HG03103 (cell line): ENCODE measurements around the gene DTX2.
"Not testable (repeated sequence)": the region's sequence is repeated elsewhere in the genome, so short reads cannot be mapped to it uniquely, and the experiment has no call there.

Experiments
- ATAC-seq: cut with Tn5 transposase; IDR thresholded peaks from one replicate; pipeline ENCODE4 v1.9.1; 2021; ENCODE audit warnings: low read depth; ENCODE audit not compliant: unreplicated experiment

DTX2 gene

DNA sequence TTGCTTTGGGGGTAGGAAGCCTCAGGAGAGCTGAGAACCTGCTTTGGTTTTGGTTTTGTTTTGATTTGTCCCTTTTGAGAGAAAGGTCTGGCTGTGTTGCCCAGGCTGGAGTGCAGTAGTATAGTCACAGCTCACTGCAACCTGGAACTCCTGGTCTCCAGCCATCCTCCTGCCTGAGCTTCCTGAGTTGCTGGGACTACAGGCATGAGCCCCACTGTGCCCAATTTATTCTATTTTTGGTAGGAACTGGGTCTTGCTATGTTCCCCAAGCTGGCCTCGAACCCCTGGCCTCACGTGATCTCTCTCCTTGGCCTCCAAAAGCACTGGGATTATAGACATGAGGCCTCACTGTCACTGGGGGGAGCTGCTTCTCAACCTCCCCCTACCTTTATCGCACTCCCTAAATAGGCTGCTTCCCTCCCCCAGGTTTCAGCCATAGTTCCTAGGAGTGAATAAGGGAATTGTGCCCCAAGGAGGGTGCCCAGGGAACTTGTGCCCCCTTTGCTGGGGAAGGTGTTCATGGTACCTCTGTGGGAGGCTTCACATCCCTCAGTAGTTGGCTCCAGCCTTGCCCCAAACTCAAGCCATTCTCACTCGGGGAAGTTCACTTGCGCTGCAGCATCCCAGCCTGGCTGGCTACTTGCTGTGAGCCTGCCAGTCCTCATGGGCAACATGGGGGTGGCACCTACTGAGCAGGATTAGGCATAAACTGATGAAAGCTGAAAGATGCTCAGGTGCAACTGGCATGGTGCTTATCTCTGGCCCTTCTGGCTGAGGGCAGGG lies 18.7 kb upstream of the DTX2 start:
- not testable (repeated sequence) for ATAC-seq

DNA sequence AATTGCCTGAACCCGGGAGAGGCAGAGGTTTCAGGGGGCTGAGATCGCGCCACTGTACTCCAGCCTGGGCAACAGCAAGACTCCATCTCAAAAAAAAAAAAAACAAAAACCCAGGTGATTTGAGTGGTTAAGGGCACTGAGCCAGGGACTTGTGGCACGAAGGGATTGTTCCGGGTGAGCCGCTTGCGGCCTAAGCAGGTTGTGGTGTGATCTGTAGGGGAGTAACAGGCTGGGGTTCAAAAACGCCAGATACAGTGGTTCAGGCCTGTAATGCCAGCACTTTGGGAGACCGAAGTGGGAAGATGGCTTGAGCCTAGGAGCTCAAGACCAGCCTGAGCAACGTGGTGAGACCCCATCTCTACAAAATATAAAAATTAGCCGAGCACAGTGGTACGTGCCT lies 17.7 kb upstream of the DTX2 start:
- not testable (repeated sequence) for ATAC-seq

DNA sequence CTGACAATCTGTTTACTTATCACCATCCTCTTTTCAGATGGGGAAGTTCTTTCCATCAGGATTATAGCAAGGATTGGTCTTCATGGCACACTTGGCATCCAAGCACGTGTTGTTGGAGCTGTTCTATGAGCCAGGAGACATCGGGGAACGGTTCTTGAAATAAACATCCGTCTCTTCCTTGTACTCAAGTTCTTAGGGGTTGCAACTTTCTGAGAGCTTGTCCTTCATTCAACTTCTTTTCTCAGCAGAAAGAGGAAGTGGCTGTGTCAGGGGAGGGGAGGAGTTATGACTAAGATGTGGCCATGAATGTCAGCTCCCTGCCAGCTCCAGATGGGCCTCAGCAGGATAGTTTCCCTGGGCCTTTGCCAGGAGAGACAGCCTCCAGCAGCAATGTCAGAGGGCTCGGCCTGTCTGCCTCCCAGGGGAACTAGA lies 15.9 kb upstream of the DTX2 start:
- ATAC-seq, result peak; percentile 80

DNA sequence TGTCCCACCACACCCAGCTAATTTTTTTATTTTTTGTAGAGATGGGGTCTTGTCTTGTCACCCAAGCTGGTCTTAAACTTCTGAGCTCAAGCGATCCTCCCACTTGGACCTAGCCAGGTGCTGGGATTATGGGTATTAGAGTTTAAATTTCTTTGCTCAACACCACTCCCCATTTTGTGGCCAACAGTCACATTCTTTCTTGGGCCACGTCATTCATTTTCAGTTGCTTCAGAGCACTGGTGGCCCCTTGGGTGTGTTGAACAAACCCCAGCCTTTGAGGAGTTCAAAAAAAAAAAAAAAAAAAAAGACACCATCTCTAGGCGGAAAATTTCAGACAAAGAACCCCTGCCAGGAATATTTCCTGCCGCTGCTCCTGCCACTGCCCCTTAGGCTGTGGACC lies 4.5 kb upstream of the DTX2 start:
- not testable (repeated sequence) for ATAC-seq

DNA sequence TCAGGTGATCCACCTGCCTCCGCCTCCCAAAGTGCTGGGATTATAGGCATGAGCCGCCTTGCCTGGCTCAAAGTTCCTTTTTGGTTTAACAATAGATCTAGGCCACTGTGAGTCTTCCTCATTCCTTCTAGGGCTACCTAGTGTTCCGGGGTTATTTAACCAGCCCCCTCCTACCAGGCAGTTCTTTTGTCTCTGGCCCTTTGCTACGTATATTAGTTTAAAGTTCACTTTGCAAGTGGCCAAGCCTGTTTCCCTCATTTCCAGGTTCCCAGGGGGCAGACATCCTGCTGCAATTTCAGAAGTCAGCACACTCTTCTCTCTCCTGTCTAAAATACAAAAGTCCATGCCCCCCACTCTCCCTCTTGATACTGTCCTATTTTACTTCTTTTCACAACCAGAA lies 3.0 kb upstream of the DTX2 start:
- ATAC-seq, result not testable (repeated sequence)

DNA sequence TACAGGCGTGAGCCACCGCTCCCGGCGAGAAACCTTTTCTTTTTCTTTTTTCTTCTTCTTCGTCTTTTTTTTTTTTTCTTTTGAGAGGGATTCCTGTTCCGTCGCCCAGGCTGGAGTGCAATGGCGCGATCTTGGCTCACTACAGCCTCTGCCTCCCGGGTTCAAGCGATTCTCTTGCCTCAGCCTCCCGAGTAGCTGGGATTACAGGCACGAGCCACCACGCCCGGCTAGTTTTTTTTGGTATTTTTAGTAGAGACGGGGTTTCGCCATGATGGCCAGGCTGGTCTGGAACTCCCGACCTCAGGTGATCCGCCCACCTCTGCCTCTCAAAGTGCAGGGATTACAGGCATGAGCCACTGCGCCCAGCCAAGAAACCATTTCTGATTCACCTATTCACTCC lies 742 bp upstream of the DTX2 start:
- ATAC-seq, result not testable (repeated sequence)

DNA sequence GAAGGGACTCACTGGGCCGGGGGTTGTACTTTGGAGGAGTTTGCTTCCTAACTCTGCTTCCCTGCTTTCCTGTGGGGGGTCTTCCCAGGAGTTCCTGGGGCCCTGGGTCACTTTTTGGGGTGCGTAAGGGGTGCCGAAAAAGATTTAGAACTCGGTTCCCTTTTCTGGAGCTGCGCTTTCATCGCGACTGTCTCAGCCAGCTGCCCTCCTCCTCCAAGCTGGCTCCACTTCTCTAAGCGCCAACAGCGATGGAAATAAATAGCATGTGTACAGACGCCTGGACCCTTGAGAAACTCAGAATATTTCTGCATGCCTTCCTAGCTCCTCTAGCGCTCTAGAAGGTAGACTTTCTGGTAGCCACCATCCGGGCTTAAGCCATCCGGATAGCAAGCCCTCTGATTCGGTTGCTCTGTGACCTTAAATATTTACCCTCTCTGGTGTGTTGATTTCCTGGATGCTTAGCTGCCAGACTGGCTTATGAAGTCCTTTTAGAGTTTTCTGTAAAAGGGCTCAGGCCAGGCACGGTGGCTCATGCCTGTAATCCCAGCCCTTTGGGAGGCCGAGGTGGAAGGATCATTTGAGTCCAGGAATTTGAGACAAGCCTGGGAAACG lies 868 bp downstream of the DTX2 start:
- not testable (repeated sequence) for ATAC-seq

DNA sequence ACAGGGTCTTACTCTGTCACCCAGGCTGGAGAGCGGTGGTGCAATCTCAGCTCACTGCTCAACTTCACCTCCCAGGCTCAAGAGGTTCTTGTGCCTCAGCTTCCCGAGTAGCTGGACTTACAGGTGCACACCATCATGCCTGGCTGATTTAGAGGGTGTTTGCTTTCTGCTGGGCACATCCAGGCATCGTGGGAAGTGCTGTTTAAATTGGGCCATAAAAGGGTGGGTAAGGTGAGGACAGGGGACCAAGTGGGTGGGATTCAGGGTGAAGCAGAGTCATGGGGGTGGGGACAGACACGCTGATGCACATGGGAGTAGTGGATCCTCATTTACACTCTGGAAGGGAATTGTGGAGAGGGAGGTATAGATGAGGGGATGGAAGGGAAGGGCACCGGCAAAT lies 3.5 kb downstream of the DTX2 start:
- ATAC-seq, result not testable (repeated sequence)

DNA sequence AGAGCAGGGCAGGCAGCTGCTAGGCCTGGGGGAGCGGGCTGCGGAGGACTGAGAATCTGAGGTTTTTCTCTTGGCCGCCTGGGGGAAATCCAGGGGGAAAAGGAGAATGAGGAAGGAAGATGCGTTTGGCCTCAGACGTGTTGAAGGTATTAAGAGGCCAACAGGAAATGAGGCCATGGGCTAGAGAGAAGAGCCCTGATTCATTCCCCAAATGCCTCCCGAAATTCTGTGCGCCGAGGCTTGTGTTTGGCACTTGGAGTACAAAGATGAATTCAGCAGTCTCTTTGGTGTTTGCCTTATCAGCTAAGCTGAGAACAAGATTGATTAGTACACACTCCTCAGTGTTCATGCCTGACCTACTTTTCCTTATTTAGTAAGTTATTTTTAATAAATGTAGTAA lies 4.4 kb downstream of the DTX2 start:
- ATAC-seq, result not testable (repeated sequence)

DNA sequence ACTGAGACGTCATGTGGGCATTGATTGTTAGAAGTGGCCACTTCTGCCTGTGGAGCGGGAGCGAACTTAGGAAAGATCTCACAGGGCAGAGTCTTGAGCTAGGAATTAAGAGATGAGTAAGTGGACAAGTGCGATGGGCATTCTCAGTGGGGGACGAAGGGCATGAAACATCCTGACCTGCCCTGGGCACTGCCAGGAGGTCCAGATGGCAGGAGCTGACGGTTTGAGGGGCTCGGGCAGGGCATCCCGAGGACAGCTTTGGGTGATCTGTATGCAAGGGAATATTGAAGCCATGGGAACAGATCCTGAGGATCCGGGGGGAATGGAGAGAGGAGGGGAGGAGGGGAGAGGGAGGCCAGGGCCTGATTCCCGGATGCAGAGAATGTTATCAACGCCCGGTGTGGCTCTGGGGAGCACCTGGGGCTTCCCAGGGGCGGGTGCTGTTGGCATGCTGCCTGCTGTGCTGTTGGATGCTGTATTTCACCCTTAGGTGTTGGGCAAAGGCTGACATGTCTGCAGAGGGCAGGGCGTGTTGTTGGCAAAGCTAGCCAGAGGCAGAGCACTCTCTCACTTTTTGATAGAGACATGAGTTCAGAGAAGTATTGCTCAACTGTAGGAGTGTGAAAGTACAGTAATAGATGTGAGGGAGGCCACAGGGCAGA lies 6.4 kb downstream of the DTX2 start:
- ATAC-seq, result not testable (repeated sequence)

DNA sequence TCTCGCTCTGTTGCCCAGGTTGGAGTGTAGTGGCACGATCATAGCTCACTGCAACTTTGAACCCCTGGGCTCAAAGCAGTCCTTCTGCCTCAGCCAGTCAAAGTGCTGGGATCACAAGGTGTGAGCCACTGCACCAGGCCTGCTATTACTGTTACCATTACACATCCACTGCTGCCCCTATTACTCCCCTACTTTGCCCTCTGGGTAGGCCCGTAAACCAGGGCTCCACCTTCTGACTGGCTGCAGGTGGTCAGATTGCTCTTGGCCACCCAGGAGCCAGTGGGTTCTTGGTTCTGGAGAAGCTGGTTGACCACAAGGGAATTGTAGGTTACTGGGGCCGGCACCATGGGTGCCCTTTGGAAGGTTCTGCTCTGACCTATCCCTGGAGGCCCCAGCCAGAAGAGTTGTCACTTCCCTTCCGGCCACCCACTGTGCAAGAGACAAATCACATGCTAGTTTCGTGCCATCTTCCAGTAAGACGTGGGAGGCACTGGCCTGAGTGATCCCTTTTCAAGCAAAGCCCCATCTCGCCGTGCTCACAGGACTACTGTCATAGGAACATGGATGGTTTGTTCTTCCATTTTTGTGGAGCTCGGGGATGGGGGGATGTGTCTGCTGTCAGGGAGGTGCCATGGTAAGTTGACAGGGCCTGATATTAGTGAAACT lies 10.2 kb downstream of the DTX2 start:
- ATAC-seq, result not testable (repeated sequence)

DNA sequence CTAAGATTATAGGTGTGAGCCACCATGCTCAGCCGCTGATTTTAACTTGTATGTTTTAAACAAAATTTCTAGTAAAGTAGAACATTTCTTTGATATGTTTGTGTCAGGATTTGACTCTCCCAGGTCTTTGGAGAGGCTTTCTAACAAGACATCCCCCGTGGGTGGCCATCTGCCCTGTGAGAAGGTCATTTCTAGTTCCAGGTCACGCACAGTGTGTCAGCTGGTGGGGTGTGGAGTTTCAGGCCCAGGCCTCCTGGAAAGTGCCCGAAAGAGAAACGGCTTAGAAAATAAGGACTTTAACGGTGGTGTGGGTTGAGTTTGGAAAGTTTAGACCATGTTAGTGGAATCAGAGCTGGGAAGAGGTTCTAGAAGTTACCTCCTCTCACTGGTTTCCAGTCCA lies 11.6 kb downstream of the DTX2 start:
- ATAC-seq, result not testable (repeated sequence)

DNA sequence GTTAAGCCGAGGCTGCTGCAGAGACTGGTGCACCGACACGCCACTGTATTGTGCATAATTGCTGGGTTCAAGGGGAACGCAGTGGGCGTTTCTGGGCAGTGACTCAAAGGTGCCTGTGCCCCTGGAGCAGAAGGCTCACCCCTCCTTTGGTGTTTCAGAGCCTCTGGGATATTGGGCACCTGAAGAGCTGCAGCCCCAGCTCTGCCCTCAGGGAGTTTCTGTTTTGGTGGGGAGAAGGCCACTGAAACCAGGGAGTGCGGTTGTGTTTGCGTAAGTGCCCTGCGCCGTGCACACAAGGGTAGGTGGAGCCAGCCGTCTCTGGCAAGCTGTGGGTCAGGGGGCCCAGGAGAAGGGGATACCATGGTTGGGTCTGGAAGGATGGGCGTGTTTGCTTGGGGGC lies 14.8 kb downstream of the DTX2 start:
- not testable (repeated sequence) for ATAC-seq

DNA sequence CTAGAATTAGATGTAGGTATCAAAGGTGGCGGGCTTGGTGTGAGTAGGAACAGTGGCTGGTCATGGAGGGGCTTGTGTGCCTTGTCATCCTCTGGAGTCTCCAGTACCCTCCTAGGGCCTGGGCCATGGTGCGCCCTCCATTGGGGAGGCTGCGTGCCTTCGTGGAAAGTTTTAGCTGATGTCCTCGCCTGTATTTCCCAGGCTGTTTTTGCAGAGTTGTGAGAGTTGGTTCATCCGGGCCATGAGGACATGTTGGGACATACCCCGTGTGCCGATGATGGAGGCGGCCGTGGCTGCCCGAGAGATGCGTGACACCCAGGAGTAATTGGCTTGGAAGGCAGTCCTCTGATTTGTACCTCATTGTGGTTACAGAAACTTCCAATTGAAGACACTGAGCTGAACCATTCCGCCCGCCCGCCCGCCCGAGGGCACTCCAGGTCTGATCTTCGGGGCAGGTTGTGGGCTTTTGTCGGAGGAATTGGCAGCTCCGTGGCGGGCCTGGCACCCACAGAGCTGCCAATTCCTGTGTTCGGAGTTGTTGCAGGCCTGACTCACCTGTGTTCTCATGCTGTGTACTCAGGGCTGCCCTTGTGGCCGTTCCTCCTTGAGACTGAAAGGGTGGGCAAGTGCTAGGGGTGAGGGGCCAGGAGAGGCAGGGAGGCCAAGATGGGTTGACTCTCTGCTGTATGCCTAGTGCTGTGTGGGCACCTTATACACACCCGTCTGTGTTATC lies 15.4 kb downstream of the DTX2 start:
- not testable (repeated sequence) for ATAC-seq

DNA sequence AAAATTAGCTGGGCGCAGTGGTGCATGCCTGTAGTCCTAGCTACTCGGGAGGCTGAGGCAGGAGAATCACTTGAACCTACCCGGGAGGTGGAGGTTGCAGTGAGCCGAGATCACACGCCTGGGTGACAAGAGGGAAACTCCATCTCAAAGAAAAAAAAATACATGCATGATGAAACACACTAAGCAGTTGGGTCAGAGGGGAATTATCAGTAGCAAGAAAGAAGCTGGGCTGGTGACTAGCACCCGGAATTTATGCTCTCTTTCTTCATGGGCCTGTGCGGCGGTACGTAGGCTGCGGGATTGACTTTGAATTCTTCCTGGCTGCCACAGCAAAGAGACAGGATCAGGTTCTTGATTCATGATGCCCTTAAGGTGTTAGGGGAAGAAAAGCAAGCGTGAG lies 18.1 kb downstream of the DTX2 start:
- ATAC-seq, result not testable (repeated sequence)

DNA sequence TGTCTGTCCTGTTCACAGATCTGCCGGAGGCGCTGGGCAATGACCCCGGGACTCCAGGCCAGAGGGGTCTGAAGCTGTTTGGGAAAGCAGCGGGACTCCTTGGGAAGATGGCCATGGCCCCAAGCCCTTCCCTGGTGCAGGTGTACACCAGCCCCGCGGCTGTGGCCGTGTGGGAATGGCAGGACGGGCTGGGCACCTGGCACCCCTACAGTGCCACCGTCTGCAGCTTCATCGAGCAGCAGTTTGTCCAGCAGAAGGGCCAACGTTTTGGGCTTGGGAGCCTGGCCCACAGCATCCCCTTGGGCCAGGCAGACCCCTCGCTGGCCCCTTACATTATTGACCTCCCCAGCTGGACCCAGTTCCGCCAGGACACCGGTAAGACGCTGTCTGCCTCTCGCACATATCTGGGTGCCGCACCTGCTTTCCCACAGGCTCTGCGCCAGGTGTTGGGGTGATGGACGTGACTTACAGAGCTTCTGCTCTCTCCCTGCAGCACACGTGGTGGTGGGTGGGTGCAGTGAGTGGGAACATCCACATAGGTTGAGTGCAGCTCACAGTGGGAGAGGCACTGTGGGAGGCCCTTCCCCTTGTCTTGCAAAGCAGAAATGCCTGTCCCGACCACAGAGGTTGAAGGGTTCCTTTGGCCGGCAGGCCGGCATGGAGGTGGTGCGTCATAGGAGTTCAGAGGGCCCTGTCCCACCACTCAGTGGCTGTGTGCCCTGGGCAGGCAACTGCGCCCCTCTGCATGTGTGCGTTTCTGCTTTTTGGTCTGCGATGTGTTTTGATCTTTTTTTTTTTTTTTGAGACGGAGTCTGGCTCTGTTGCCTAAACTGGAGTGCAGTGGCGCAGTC lies 19.1 kb downstream of the DTX2 start:
- ATAC-seq, result not testable (repeated sequence)

DNA sequence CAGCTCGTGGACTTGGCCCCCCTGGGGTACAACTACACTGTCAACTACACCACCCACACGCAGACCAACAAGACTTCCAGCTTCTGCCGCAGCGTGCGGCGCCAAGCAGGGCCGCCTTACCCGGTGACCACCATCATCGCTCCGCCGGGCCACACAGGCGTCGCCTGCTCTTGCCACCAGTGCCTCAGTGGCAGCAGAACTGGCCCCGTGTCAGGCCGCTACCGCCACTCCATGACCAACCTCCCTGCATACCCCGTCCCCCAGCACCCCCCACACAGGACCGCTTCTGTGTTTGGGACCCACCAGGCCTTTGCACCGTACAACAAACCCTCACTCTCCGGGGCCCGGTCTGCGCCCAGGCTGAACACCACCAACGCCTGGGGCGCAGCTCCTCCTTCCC lies 21.2 kb downstream of the DTX2 start:
- ATAC-seq, result not testable (repeated sequence)

DNA sequence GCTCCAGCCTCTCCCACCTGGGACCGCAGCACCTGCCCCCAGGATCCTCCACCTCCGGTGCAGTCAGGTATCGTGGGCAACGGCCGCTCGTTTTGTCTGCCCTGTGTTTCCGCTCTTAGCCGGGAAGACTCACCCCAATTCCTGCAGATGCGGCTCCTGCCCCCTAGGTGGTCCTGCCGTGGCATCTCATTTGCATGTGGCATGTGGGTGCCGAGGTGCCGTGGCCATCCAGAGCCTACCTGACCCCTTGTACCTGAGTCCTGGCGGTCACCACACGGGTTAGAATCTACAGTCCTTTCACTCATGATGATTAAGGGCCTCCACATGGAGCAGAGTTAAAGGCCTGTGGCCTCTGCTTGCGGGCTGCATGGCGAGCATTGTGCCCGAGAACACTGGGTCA lies 21.6 kb downstream of the DTX2 start:
- ATAC-seq, result not testable (repeated sequence)

DNA sequence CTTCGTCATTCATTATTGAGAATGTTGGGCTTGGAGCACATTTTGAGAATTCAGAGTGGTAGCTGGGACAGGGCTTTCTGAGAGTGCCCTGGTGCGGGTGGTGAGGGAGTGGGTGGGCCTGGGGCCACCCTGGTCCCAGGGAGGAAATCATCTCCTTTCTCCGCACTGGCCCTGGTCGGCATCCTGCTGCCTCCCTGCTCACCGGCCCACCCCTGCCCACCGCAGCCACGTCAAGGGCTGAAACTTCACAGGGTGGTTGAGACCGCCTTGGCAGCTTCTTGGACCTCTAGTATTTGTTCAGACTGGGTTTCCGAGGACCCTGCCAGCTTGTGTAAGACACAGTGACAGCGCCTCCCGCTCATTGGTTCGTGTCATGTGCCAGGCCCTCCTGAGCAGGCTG lies 22.9 kb downstream of the DTX2 start:
- ATAC-seq, result not testable (repeated sequence)
